Mammary epithelial cell (primary cell): ENCODE data around the gene SLC38A2.

Source experiments
- EZH2 ChIP-seq: IDR thresholded peaks from 2 replicates; pipeline ENCODE4 v1.6.1; 2012; ENCODE audit warnings: low read length, inconsistent platforms, borderline replicate concordance
- TF ChIP-seq, protein P1 (sequence below), 2 donors: IDR thresholded peaks in 1 of 2; conservative IDR thresholded peaks in 1 of 2; 2 replicates each; pipeline ENCODE4 v1.5.1; 2011 to 2012; ENCODE audit warnings: inconsistent platforms in 2 of 2, low read length in 2 of 2, mild to moderate bottlenecking in 2 of 2, control low read depth in 1 of 2, low read depth in 1 of 2; ENCODE audit not compliant: insufficient read depth in 1 of 2; ENCODE audit errors: extremely low read depth in 1 of 2

GRCh38 chr12:46363582-46364299, 8.8 kb downstream of the SLC38A2 start:
- TF ChIP-seq, protein P1, sequence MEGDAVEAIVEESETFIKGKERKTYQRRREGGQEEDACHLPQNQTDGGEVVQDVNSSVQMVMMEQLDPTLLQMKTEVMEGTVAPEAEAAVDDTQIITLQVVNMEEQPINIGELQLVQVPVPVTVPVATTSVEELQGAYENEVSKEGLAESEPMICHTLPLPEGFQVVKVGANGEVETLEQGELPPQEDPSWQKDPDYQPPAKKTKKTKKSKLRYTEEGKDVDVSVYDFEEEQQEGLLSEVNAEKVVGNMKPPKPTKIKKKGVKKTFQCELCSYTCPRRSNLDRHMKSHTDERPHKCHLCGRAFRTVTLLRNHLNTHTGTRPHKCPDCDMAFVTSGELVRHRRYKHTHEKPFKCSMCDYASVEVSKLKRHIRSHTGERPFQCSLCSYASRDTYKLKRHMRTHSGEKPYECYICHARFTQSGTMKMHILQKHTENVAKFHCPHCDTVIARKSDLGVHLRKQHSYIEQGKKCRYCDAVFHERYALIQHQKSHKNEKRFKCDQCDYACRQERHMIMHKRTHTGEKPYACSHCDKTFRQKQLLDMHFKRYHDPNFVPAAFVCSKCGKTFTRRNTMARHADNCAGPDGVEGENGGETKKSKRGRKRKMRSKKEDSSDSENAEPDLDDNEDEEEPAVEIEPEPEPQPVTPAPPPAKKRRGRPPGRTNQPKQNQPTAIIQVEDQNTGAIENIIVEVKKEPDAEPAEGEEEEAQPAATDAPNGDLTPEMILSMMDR (conservative IDR thresholded peaks at IDR 0.05 in 1 of 2, IDR thresholded peaks at IDR 0.05 in 1 of 2; ENCODE audit: extremely low read depth in 1 of 2, insufficient read depth in 1 of 2, low read depth in 1 of 2, low read length in 2 of 2), result no peak
- TF ChIP-seq EZH2, result no peak
